ENCODE measurements around the gene DUSP18. TPM values are rescaled to one million over a fixed set of nuclear protein-coding genes. Genes with fewer than 3 reads are reported as not detected.

Gene DUSP18
- polyA plus RNA-seq, 3 donors: 13.2 to 34.5 (median 18.9) TPM

DNA sequence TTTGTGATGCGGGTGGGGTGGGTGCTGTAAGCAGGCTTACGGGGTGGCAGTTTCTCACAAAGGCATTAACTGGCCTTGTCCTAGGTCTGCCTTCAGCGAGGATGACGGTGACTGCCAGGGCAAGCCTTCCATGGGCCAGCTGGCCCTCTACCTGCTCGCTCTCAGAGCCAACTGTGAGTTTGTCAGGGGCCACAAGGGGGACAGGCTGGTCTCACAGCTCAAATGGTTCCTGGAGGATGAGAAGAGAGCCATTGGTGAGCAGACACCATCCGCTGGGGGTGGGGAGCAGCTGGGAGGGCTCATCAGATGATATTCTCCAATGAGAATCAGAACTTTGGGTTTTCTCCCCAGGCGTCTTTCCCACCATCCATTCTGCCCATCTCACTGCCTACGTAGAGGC, 54.9 kb downstream of the DUSP18 start:
- peak overlapping the region in 3 of 7 donors; percentile 22 to 75 (median 72) for H3K27ac Mint-ChIP-seq
- H3K4me2 ChIP-seq (replicated peaks; ENCODE audit: extremely low read depth, low read length, poor library complexity, severe bottlenecking): no peak overlapping the region
- H3K4me3 Mint-ChIP-seq: no peak overlapping the region
- no peaks in the 10 kb centered on the region for H3K9me3 ChIP-seq (replicated peaks in 1 of 2; ENCODE audit: control insufficient read depth in 1 of 2, insufficient read depth in 1 of 2, low read length in 2 of 2)
- H3K4me1 Mint-ChIP-seq: peaks cover 50% of the 10 kb centered on the region
- H3K27me3 Mint-ChIP-seq (ENCODE audit: low read depth in 3 of 3): peaks cover 1 to 3% (median 2%) of the 10 kb centered on the region in 3 donors
- TF ChIP-seq, protein P1, sequence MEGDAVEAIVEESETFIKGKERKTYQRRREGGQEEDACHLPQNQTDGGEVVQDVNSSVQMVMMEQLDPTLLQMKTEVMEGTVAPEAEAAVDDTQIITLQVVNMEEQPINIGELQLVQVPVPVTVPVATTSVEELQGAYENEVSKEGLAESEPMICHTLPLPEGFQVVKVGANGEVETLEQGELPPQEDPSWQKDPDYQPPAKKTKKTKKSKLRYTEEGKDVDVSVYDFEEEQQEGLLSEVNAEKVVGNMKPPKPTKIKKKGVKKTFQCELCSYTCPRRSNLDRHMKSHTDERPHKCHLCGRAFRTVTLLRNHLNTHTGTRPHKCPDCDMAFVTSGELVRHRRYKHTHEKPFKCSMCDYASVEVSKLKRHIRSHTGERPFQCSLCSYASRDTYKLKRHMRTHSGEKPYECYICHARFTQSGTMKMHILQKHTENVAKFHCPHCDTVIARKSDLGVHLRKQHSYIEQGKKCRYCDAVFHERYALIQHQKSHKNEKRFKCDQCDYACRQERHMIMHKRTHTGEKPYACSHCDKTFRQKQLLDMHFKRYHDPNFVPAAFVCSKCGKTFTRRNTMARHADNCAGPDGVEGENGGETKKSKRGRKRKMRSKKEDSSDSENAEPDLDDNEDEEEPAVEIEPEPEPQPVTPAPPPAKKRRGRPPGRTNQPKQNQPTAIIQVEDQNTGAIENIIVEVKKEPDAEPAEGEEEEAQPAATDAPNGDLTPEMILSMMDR (IDR thresholded peaks at IDR 0.05): no peak
- H3K36me3 ChIP-seq (replicated peaks in 1 of 2; ENCODE audit: control insufficient read depth in 1 of 2, insufficient read depth in 2 of 2, low read length in 2 of 2): no peaks in the 10 kb centered on the region
- H2AFZ ChIP-seq (ENCODE audit: insufficient read depth, low read depth, low read length, poor library complexity, severe bottlenecking): no peak overlapping the region
- H3K27me3 ChIP-seq (ENCODE audit: control insufficient read depth in 2 of 2, insufficient read depth in 2 of 2, low read length in 2 of 2): no peaks in the 10 kb centered on the region
- 100% methylated on average over 5 of the region's 8 CpGs for WGBS (ENCODE audit: insufficient coverage)
- no peak overlapping the region for H3K4me3 ChIP-seq (replicated peaks in 1 of 3; ENCODE audit: low read depth in 2 of 3, low read length in 3 of 3)
- H3K27ac ChIP-seq (ENCODE audit: low read depth in 1 of 2, low read length in 2 of 2): no peak overlapping the region
- peaks cover 17 to 25% of the 10 kb centered on the region in 2 donors for H3K36me3 Mint-ChIP-seq
- no peaks in the 10 kb centered on the region for H3K79me2 ChIP-seq (ENCODE audit: insufficient read depth, low read length)
- DNase-seq: no peak
- H3K4me1 ChIP-seq (ENCODE audit: control insufficient read depth in 1 of 2, insufficient read depth in 2 of 2, low read length in 2 of 2): peaks cover 46 to 59% of the 10 kb centered on the region in 2 donors
- H3K9me3 Mint-ChIP-seq: peaks cover 0 to 4% (median 0%) of the 10 kb centered on the region in 7 donors
- no peak overlapping the region for H3K9ac ChIP-seq (ENCODE audit: insufficient read depth, low read length, poor library complexity, severe bottlenecking)
- intact Hi-C loops (cut with micrococcal nuclease): no loop called here
- no peaks in the 10 kb centered on the region for H4K20me1 ChIP-seq (ENCODE audit: insufficient read depth, low read length)

Other genes with a start within 250 kb of the DUSP18 start
- 10 to 100 TPM in 1 of 3 donors, 1 to 10 TPM in 2; 6.2 to 14.2 (median 7.5) TPM for gene MTFP1, start 242.1 kb downstream of the DUSP18 start, polyA plus RNA-seq
- gene SEC14L3, start 195.9 kb downstream of the DUSP18 start, polyA plus RNA-seq: not detected
- not detected for gene SEC14L4, start 162.2 kb downstream of the DUSP18 start, polyA plus RNA-seq
- gene SEC14L6, start 121.1 kb downstream of the DUSP18 start, polyA plus RNA-seq: not detected
- gene GAL3ST1, start 93.2 kb downstream of the DUSP18 start, polyA plus RNA-seq: not detected
- gene PES1, start 76.0 kb downstream of the DUSP18 start, polyA plus RNA-seq: 10 to 100 TPM; 32.2 to 36.6 (median 35.6) TPM
- 10 to 100 TPM; 27.1 to 51.7 (median 45.0) TPM for gene TCN2, start 60.7 kb downstream of the DUSP18 start, polyA plus RNA-seq
- 1 to 10 TPM; 1.4 to 2.4 (median 1.6) TPM for gene SLC35E4, start 32.1 kb downstream of the DUSP18 start, polyA plus RNA-seq
- under 1 TPM in 2 of 3 donors, not detected in 1; 0.21 to 0.54 TPM for gene OSBP2, start 27.0 kb upstream of the DUSP18 start, polyA plus RNA-seq